PC-3 (cell line): ENCODE results near the gene MARK4. TPM values are rescaled to one million over a fixed set of nuclear protein-coding genes. Genes with fewer than 3 reads are reported as not detected.

Source experiments
- ATAC-seq: fragments of 200-7000 bp; cut with Tn5 transposase; 2 replicates; pipeline ENCODE4 v1.9.1; 2020; ENCODE audit warnings: mild to moderate bottlenecking, moderate library complexity
- BruUV-seq: library from RNA; stranded (reverse); fragments of 400-500 nt; replicated peaks from 2 replicates; lab custom pipeline; 2021; lab: Mats Ljungman, UMichigan
- CTCF ChIA-PET: fragments of 300-600 bp; sonication (Branson Sonifier 250); formaldehyde crosslinking; loops from one replicate; lab custom pipeline; 2022; ENCODE audit warnings: antibody characterized with exemption; lab: Charles Lee
- POLR2A ChIA-PET: fragments of 300-600 bp; sonication (Branson Sonifier 250); formaldehyde crosslinking; loops from one replicate; lab custom pipeline; 2022; ENCODE audit warnings: antibody characterized with exemption; ENCODE audit not compliant: unreplicated experiment; lab: Charles Lee
- DNase-seq: peaks from one replicate; pipeline ENCODE4 v3.0.0-alpha.2; 2015
- H2AFZ ChIP-seq: fragments of 300-600 bp; sonication (generic); 2 replicates; pipeline ENCODE4 v1.6.0; 2016; ENCODE audit warnings: antibody characterized with exemption, low read length
- H3F3A ChIP-seq: fragments of 300-600 bp; sonication (generic); one replicate; pipeline ENCODE4 v1.6.0; 2017; ENCODE audit warnings: antibody characterized with exemption, low read length, control low read depth, mild to moderate bottlenecking; ENCODE audit not compliant: unreplicated experiment
- H3K27ac ChIP-seq: fragments of 300-600 bp; sonication (generic); 2 replicates; pipeline ENCODE4 v1.5.1; 2016; ENCODE audit warnings: mild to moderate bottlenecking, low read length
- H3K27me3 ChIP-seq: fragments of 300-600 bp; sonication (generic); 2 replicates; pipeline ENCODE4 v1.6.1; 2016; ENCODE audit warnings: low read length, mixed read lengths
- H3K36me3 ChIP-seq: fragments of 300-600 bp; sonication (generic); 2 replicates; pipeline ENCODE4 v1.6.1; 2016; ENCODE audit warnings: low read depth, mixed run types, low read length, mixed read lengths
- H3K4me1 ChIP-seq: fragments of 300-600 bp; sonication (generic); 2 replicates; pipeline ENCODE4 v1.5.1; 2016; ENCODE audit warnings: low read length; ENCODE audit not compliant: insufficient read depth
- H3K4me2 ChIP-seq: fragments of 300-600 bp; sonication (generic); 2 replicates; pipeline ENCODE4 v1.6.0; 2016; ENCODE audit warnings: low read length
- H3K4me3 ChIP-seq: fragments of 300-600 bp; sonication (generic); 2 replicates; pipeline ENCODE4 v1.5.1; 2016; ENCODE audit warnings: mild to moderate bottlenecking, low read length, mixed read lengths
- H3K79me2 ChIP-seq: fragments of 300-600 bp; sonication (generic); 2 replicates; pipeline ENCODE4 v1.6.1; 2017; ENCODE audit warnings: low read length, mixed read lengths
- H3K9ac ChIP-seq: fragments of 300-600 bp; sonication (generic); 2 replicates; pipeline ENCODE4 v1.6.0; 2016; ENCODE audit warnings: mild to moderate bottlenecking, low read length
- H3K9me2 ChIP-seq: fragments of 300-600 bp; sonication (generic); replicated peaks from 2 replicates; pipeline ENCODE4 v1.6.1; 2016; ENCODE audit warnings: mixed run types, low read length, mixed read lengths
- H3K9me3 ChIP-seq: fragments of 300-600 bp; sonication (generic); 2 replicates; pipeline ENCODE4 v1.6.1; 2016; ENCODE audit warnings: low read length, mixed read lengths
- H4K20me1 ChIP-seq: fragments of 300-600 bp; sonication (generic); 2 replicates; pipeline ENCODE4 v1.6.1; 2016; ENCODE audit warnings: low read length, mixed read lengths
- CTCF ChIP-seq: fragments of 300-600 bp; sonication (generic); conservative IDR thresholded peaks from 2 replicates; pipeline ENCODE4 v1.5.1; 2017; ENCODE audit warnings: antibody characterized with exemption, low read depth, mild to moderate bottlenecking, low read length
- EZH2 ChIP-seq: fragments of 300-600 bp; sonication (generic); IDR thresholded peaks from one replicate; pipeline ENCODE4 v1.6.1; 2017; ENCODE audit warnings: antibody characterized with exemption, mild to moderate bottlenecking, low read length; ENCODE audit not compliant: unreplicated experiment
- EZH2phosphoT487 ChIP-seq: fragments of 300-600 bp; sonication (generic); IDR thresholded peaks from 2 replicates; pipeline ENCODE4 v1.6.1; 2018; ENCODE audit warnings: mild to moderate bottlenecking, antibody characterized with exemption, low read length, borderline replicate concordance
- intact Hi-C: fragments of 100-400 bp; cut with micrococcal nuclease; formaldehyde crosslinking; loops from 2 replicates; pipeline ENCODE4 v1.9.0; 2023
- total RNA-seq: library from RNA; depleted of rRNA; stranded (reverse); fragments of >200 nt; gene quantifications from 2 replicates; pipeline ENCODE4 v1.2.3, GENCODE V29; 2014

Gene MARK4
- total RNA-seq, 1 experiment from 2014 or later = 12.1 TPM

- ChIA-PET CTCF (no interaction called here), POLR2A (no interaction called here)
- DNase-seq (peak; percentile 47), ATAC-seq (peak; percentile 65)
- Histone ChIP-seq H4K20me1 (no peaks in the 10 kb centered on the region), H3K27me3 (0 out of 2 replicates have a peak, but pooled peaks cover 12% of the 10 kb centered on the region), H3K4me3 (peak overlapping the region; percentile 65), H3K9ac (no peak overlapping the region), H3K9me2 (no peaks in the 10 kb centered on the region), H3K36me3 (no peaks in the 10 kb centered on the region), H3K9me3 (no peaks in the 10 kb centered on the region), H3K4me2 (peak overlapping the region; percentile 92), H3K4me1 (no peaks in the 10 kb centered on the region), H3F3A (no peaks in the 10 kb centered on the region), H3K27ac (no peak overlapping the region), H3K79me2 (no peaks in the 10 kb centered on the region), H2AFZ (peak overlapping the region; percentile 83)
- TF ChIP-seq EZH2phosphoT487 = no peak
- TF ChIP-seq EZH2 = no peak
- TF ChIP-seq CTCF = no peak
- no TSS peak for BruUV-seq
- intact Hi-C loops = no loop called here
Measured at GRCh38 chr19:45215391-45216191, 35.5 kb upstream of the MARK4 start.

- TF ChIP-seq EZH2phosphoT487 = no peak
- no peak for TF ChIP-seq EZH2
- TF ChIP-seq CTCF = no peak
- H3K9ac ChIP-seq = no peak overlapping the region
- H3K79me2 ChIP-seq = no peaks in the 10 kb centered on the region
- ATAC-seq (no peak), DNase-seq (no peak)
- POLR2A ChIA-PET = no interaction called here
- no peak overlapping the region for H3K4me2 ChIP-seq
- no TSS peak for BruUV-seq
- CTCF ChIA-PET = no interaction called here
- intact Hi-C loops = no loop called here
- H3K27ac ChIP-seq = no peak overlapping the region
- no peak overlapping the region for H2AFZ ChIP-seq
- H4K20me1 ChIP-seq = no peaks in the 10 kb centered on the region
- no peaks in the 10 kb centered on the region for H3K4me1 ChIP-seq
- no peak overlapping the region for H3K4me3 ChIP-seq
- no peaks in the 10 kb centered on the region for H3K9me2 ChIP-seq
- H3F3A ChIP-seq = no peaks in the 10 kb centered on the region
- 0 out of 2 replicates have a peak, but pooled peaks cover 12% of the 10 kb centered on the region for H3K27me3 ChIP-seq
- no peaks in the 10 kb centered on the region for H3K9me3 ChIP-seq
- no peaks in the 10 kb centered on the region for H3K36me3 ChIP-seq
Measured at GRCh38 chr19:45216667-45217066, 34.4 kb upstream of the MARK4 start.

DNA sequence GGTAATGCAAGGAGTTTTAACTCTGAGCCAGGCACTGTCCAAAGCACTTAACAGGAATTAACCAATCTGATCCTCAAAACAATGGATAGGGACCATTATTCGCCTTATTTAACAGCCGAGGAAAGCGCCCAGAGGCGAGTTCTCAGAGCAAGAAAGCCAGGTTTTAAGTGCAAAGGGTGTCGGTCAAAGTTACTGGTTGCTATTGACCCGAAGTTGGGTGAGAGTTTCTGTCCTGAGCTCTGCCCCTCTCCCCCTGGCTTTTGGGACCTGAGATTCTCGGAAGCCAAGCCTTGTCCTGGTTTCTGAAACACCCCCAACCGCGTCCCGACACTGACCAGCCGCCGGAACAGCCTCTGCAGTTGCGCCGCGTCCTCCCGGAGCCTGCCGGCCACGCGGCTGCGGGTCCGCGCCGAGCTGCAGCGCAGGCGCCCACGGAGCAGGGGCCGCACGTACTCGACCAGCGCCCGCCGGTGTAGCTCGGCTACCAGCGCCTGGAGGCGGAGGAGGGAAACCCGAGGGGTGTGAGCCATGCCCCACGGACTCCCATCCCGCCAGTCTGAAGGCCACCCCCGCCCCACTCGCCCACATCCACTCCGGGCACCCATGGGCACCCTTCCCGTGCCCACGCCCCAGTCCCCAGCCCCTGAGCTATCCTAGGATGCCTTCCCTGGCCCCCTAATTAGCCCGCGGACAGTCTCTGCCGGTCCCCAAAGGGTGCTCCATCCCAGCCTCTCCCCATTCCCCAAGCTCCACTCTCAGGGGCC is 33.7 kb upstream of the MARK4 start:
- ChIA-PET POLR2A (no interaction called here), CTCF (no interaction called here)
- H3K4me3 ChIP-seq = no peak overlapping the region
- TF ChIP-seq EZH2phosphoT487 = no peak
- no peaks in the 10 kb centered on the region for H3K9me3 ChIP-seq
- H3K9ac ChIP-seq = no peak overlapping the region
- no TSS peak for BruUV-seq
- no peaks in the 10 kb centered on the region for H3K79me2 ChIP-seq
- no peaks in the 10 kb centered on the region for H3F3A ChIP-seq
- no peaks in the 10 kb centered on the region for H4K20me1 ChIP-seq
- DNase-seq (no peak), ATAC-seq (no peak)
- no peaks in the 10 kb centered on the region for H3K9me2 ChIP-seq
- no peak overlapping the region for H2AFZ ChIP-seq
- H3K4me2 ChIP-seq = peak overlapping the region; percentile 31; the same call in 1 of the 2 replicates
- H3K4me1 ChIP-seq = no peaks in the 10 kb centered on the region
- H3K36me3 ChIP-seq = no peaks in the 10 kb centered on the region
- 0 out of 2 replicates have a peak, but pooled peaks cover 12% of the 10 kb centered on the region for H3K27me3 ChIP-seq
- no peak overlapping the region for H3K27ac ChIP-seq
- intact Hi-C loops = no loop called here
